Kidney glomerular epithelial cell (primary cell): ENCODE measurements around the gene MAEL.

Experiments
- DNase-seq: peaks from one replicate; lab custom pipeline; 2025; lab: John Stamatoyannopoulos, UW

MAEL gene

GRCh38 chr1:167056529-167057231, 67.6 kb downstream of the MAEL start:
- no peak for DNase-seq

DNA sequence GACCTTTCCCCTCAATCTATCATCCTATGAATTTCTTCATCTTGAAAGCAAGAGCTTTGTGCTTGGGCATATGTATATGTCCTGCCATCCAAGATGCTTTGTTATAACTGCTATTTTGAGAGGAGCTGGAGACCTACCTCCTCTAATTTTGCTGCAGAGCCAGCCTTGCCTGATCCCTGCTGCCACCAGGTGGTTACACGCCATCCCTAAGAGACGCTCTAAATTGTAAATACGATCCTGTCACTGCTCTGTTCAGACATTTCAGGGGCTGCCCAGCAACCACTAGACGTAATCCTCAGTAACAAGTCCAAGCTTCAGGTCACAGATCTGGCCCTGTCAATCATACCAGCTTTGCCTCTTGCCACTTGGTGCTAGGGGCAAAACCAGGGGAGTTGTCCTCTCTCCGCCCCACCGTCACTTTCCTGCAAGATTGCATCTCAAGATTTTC, 68.2 kb downstream of the MAEL start:
- peak; percentile 59 for DNase-seq

DNA sequence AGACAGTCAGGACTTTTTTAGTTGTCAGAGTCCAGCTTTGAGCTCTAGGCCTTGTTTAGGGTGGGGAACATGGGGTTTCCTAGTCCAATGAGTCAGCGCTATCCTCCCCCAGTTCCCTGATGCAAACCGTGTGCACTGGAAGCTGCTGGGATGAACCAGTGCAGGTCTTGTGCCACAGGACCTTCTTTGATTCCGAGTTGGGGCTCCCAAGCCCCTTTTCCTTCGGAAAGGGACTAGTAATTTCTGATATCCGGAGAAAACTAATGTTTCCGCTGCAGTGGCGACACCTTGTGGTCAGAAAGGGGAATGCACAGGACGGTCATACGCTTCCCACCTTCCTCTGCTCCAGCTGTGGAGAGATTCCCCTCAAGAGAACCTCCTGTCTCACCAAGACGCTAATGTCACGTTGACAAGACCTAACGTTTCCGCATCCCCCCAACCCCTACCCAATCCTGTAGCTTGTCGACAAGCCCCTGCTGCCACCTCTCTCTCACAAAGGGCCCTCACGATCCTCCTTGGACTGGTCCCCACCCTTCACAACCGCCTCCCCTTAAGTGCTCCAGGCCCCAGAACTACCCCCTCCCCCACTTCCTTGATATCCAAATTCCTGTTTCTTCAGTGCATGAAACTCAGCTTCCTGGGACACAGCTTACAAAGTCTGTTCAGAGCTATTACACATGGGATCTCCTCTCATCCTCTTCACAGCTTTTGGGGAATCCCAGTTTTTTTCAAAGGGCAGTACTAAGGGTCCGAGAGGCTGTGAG, 70.1 kb downstream of the MAEL start:
- DNase-seq: peak; percentile 72

- no peak for DNase-seq
Measured at GRCh38 chr1:167059809-167060107, 70.7 kb downstream of the MAEL start.

GRCh38 chr1:167060141-167061072, 71.3 kb downstream of the MAEL start:
- DNase-seq: no peak

DNA sequence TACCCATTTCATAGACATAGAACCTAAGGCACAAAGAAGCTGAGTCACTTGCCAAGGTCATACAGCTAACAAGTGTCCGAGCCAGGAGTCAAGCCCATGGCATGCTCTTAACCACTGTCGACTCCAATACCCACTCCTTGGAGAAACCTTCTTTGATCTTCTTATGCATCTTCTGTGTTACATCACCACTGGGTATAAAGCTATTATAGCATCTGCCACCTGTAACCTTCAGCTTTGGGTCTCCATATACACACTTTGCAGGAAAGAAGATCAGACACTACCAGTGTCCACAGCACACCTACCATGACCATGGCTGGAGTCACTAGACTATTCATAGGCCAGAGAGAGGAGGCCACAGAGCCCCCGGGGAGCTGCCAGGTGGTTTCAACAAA, 72.0 kb downstream of the MAEL start:
- DNase-seq: no peak

- no peak for DNase-seq
Measured at GRCh38 chr1:167064621-167065020, 75.5 kb downstream of the MAEL start.

- no peak for DNase-seq
Measured at GRCh38 chr1:167065471-167065870, 76.4 kb downstream of the MAEL start.

- peak; percentile 36 for DNase-seq
Measured at GRCh38 chr1:167066333-167067122, 77.4 kb downstream of the MAEL start.

- no peak for DNase-seq
Measured at GRCh38 chr1:167067904-167068303, 78.8 kb downstream of the MAEL start.

GRCh38 chr1:167068761-167069160, 79.7 kb downstream of the MAEL start:
- no peak for DNase-seq

- no peak for DNase-seq
Measured at GRCh38 chr1:167071286-167071685, 82.2 kb downstream of the MAEL start.
